Loucy (cell line): Measurements from ENCODE around the gene TBC1D8.

ENCODE experiments used
- CTCF ChIP-seq: fragments of 200-600 bp; sonication (generic); conservative IDR thresholded peaks from 2 replicates; pipeline ENCODE4 v1.5.1; 2014; ENCODE audit warnings: mild to moderate bottlenecking, antibody characterized with exemption, low read length
- EZH2phosphoT487 ChIP-seq: fragments of 200-600 bp; IDR thresholded peaks from 2 replicates; pipeline ENCODE4 v1.6.1; 2018; ENCODE audit warnings: antibody characterized with exemption, mild to moderate bottlenecking, moderate library complexity, borderline replicate concordance

GRCh38 chr2:101064868-101065549 is 86.2 kb downstream of the TBC1D8 start:
- TF ChIP-seq CTCF: no peak
- no peak for TF ChIP-seq EZH2phosphoT487
